ENCODE data around the gene SLC37A1. TPM values are rescaled to one million over a fixed set of nuclear protein-coding genes. Genes with fewer than 3 reads are reported as not detected.
"Not testable (repeated sequence)": the region's sequence is repeated elsewhere in the genome, so short reads cannot be mapped to it uniquely, and the experiment has no call there.

Gene SLC37A1
- total RNA-seq, 2 donors from 2014 or later: 2.0 to 5.0 TPM

DNA sequence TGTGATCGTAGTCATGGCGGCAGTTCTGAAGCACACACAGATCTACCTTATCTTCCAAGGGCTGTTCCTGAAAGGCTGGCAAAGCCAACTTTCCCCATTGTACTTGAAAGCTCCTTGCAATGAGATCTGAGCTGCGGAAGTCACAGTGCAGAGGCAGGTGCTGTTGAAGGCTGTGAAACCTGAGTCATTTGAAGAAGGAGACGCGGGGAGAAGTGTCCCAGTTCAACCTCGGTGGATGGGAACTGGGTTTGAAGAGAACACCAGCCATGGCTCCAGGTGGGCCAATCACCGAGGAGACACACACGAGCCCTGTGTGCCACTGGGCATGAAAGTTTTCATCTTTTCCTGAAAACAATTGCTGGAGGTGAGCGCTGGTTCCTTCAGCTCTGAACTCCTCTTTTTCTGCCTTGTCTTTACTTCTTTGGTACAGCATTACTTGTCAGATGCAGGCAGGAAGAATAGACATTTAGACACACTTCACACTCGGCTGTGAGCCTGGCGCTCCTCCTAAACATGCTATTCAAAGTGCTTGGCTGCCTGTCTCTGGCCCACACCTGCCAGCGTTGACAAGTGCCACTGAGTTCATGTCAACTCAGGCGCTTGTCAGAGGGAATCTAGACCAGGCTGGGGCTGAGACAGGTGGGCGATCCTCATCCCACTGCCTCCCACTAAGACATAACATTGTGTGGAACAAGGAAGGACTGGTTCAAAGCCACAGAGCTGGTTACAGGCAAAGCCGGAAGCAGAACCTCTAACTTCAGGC, 114.1 kb downstream of the SLC37A1 start:
- no peaks in the 10 kb centered on the region for H3K27me3 ChIP-seq
- H3K4me3 ChIP-seq: no peak overlapping the region
- DNase-seq (ENCODE audit: low spot score): no peak

DNA sequence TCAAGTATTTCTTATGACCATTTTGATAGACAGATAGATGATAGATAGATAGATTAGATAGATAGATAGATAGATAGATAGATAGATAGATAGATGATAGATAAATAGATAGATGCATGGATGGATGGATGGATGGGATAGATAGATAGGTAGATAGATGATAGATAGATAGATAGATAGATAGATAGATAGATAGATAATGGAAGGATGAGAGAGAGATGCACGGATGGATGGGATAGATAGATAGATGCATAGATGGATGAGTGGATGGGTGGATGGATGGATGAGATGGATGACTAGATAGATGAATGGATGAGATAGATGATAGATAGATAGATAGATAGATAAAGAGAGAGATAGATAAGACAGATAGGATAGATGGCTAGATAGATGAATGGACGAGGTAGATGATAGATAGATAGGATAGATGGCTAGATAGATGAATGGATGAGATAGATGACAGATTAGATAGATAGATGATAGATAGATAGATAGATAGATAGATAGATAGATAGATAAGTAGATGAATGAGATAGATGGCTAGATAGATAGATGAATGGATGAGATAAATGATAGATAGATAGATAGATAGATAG, 114.9 kb downstream of the SLC37A1 start:
- not testable (repeated sequence) for H3K4me1 ChIP-seq; H3K27me3 ChIP-seq; H3K36me3 ChIP-seq; DNase-seq (ENCODE audit: low spot score); H3K9me3 ChIP-seq; H3K27ac ChIP-seq; H3K4me3 ChIP-seq

More for the DNA sequence above, 114.1 kb downstream of the SLC37A1 start:
- no peak overlapping the region for H3K27ac ChIP-seq
- peaks cover 0 to 6% of the 10 kb centered on the region in 2 donors for H3K4me1 ChIP-seq
- TF ChIP-seq, protein P1, sequence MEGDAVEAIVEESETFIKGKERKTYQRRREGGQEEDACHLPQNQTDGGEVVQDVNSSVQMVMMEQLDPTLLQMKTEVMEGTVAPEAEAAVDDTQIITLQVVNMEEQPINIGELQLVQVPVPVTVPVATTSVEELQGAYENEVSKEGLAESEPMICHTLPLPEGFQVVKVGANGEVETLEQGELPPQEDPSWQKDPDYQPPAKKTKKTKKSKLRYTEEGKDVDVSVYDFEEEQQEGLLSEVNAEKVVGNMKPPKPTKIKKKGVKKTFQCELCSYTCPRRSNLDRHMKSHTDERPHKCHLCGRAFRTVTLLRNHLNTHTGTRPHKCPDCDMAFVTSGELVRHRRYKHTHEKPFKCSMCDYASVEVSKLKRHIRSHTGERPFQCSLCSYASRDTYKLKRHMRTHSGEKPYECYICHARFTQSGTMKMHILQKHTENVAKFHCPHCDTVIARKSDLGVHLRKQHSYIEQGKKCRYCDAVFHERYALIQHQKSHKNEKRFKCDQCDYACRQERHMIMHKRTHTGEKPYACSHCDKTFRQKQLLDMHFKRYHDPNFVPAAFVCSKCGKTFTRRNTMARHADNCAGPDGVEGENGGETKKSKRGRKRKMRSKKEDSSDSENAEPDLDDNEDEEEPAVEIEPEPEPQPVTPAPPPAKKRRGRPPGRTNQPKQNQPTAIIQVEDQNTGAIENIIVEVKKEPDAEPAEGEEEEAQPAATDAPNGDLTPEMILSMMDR (IDR thresholded peaks at IDR 0.05): no peak
- H3K36me3 ChIP-seq: no peaks in the 10 kb centered on the region
- H3K9me3 ChIP-seq: no peaks in the 10 kb centered on the region

GRCh38 chr21:42629933-42630589, 116.4 kb downstream of the SLC37A1 start:
- DNase-seq (ENCODE audit: low spot score): no peak
- no peaks in the 10 kb centered on the region for H3K27me3 ChIP-seq
- H3K27ac ChIP-seq: no peak overlapping the region
- TF ChIP-seq, protein P1 (IDR thresholded peaks at IDR 0.05): no peak
- H3K4me3 ChIP-seq: no peak overlapping the region
- no peaks in the 10 kb centered on the region for H3K9me3 ChIP-seq
- no peaks in the 10 kb centered on the region for H3K36me3 ChIP-seq
- peaks cover 0 to 6% of the 10 kb centered on the region in 2 donors for H3K4me1 ChIP-seq

DNA sequence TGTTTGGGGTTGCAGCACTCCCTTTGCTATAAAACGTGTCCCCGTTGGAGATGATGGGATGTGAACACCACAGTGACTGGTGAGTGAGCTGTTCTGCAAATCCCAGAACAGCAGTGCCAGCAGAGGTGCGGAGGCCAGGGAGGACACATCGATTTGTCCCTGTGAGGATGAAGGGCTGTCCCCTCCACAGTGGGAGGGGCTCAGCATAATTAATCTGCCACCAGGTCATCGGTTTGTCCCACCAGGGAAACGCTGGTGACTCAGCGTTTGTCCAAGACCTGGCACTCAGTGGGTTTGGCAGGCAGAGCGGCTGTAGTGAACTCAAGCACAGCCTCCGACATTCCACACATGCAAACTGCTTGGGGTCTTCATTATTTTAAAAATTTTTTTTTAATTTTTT, 117.0 kb downstream of the SLC37A1 start:
- no peak overlapping the region for H3K4me3 ChIP-seq
- no peaks in the 10 kb centered on the region for H3K9me3 ChIP-seq
- DNase-seq (ENCODE audit: low spot score): no peak
- H3K27ac ChIP-seq: no peak overlapping the region
- no peaks in the 10 kb centered on the region for H3K27me3 ChIP-seq
- H3K36me3 ChIP-seq: no peaks in the 10 kb centered on the region
- TF ChIP-seq, protein P1 (IDR thresholded peaks at IDR 0.05): no peak
- peaks cover 0 to 6% of the 10 kb centered on the region in 2 donors for H3K4me1 ChIP-seq

Other genes starting within 250 kb of the SLC37A1 start
- 1 to 10 TPM; 5.0 TPM for gene TFF3, start 198.4 kb upstream of the SLC37A1 start, total RNA-seq
- gene TFF2, start 162.9 kb upstream of the SLC37A1 start, total RNA-seq: not detected
- gene TFF1, start 147.3 kb upstream of the SLC37A1 start, total RNA-seq: not detected
- 1 to 10 TPM; 1.1 to 2.4 TPM for gene TMPRSS3, start 117.8 kb upstream of the SLC37A1 start, total RNA-seq
- under 1 TPM in 1 of 2 donors, not detected in 1; 0.12 TPM for gene UBASH3A, start 110.0 kb upstream of the SLC37A1 start, total RNA-seq
- gene RSPH1, start 17.6 kb upstream of the SLC37A1 start, total RNA-seq: not detected
- gene PDE9A, start 139.8 kb downstream of the SLC37A1 start, total RNA-seq: 1 to 10 TPM; 1.1 to 2.0 TPM

Measured in right atrium auricular region (tissue), 2 donors.